Fibroblast of gingiva (primary cell): ENCODE results near the gene SGCA.

Source experiments
- DNase-seq: peaks from one replicate; pipeline ENCODE4 v3.0.0-alpha.2; 2011; ENCODE audit warnings: low read depth

Gene SGCA

DNA sequence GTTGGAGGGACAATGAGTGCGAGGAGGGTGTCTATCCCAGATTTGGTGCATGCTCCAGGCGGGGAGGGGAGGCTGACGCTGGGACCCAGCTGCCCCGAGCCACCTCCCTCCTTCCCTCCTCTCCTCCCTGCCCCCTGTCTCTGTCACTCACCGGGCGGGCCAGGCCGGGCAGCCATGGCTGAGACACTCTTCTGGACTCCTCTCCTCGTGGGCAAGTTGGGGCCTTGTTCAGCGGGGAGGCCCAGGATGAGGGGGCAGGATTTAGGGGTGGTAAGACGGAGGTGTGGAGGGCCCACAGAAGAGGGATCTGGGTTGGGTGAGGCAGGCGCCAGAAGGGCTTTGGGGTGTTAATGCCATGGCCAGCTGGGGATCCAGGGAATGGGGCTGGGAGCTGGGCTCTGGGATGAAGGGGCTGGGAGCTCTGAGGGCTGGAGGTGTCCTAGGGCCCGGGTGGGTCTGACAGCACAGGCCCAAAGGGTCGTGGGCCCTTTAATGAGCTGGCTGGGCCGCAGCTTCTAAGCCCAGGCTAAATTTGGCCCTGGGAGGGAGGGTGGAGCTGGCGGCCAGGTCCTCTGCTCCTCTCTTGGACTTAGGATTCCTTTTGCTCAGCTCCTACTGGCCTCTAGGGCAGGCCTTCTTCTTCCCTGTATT, at the start of gene SGCA:
SGCA (plus strand) TSS at position 139 of the 651 bp plus-strand sequence; CDS start at position 175, 36 bp downstream.
- DNase-seq = no peak

DNA sequence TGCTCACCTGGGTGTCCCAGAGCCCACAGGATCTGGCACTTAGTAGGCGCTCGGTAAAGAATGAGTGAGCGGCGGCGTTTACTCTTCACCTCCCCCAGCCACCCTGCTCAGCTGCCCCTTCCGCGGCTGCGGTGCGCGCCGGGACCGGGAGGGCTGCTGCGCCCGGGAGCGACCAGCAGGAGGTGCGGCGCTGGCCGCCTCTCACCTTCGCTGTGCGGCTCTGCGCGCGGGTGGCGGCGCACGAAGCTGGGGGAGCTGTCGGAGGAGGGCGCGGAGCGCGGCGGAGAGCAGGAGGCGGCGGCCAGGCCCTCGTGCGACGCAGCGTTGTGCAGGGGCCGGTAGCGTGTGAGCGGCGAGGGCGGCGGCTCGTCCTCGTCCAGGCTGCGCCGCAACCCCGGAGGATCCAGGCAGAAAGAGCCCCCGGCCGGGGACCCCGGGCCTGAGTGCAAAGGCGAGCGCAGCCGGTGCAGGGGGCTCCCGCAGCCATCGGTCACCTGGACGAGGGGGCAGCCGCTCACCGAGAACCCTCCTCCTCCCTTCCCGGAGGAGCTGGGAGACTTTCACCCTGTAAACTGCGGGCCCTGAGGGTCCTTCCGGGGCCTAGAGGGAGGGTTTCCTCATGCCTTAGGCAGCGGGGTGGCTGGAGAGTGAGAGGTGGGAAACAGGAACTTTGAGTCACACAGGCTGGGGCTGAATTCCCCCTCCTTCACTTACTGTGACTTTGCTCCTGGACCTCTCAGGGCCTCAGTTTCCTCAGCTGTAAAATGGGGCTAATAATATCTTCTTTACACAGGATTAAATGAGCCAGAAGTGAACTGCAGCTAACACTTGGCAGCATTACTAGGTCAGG, 48.4 kb upstream of the SGCA start:
- peak; percentile 38 for DNase-seq

DNA sequence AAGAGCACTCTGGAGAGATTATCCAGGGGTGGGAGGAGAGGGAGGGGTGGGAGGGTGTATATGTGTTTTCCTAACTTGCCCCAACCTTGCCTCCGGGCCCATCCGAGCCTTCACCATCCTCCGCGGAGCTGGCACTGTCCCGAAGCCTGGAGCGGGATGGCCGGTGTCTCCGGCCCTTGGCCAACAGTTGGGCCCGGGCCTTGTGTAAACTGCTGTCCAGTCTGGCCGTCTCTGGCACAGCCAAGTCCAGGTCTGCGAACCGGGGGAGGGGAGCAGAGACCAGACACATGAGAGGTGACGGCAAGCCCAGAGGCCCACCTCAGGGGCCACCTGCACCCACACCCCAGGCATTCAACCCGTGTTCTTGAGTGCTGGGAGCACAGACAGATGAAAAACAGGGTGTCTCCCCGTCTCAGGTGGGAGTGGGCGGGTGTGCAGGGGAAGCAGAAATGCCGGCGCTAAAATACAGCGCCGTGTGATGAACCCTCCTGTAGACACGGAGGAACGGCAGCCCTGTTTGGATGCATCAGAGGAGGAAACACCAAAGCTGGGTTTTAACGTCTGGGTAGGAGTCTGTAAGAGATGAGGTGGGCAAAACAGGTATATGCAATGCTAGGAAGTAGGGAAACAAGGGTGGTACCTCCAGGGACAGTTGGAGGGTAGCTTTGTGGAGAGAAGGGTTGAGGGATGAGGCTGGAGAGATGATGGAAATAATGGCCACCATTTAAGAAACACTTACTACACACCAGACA, 47.6 kb upstream of the SGCA start:
- no peak for DNase-seq

DNA sequence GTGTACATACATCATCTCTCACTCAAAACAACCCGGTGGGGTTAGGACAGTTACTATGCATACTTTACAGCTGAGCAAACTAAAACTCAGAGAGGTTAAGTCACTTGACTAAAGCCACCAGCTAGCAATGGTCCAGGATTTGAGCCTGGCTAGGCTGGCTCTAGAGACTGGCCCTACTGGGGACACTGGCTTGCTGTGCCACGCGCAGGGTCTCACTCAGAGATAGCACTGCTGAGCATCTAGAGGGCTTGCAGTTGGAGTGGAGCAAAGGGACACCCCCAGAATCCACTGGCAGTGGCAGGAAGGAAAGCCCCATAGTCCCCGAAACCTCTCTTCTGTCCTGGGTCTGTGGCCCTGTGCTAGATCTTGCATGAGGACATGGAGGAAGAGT, 47.0 kb upstream of the SGCA start:
- DNase-seq = no peak

DNA sequence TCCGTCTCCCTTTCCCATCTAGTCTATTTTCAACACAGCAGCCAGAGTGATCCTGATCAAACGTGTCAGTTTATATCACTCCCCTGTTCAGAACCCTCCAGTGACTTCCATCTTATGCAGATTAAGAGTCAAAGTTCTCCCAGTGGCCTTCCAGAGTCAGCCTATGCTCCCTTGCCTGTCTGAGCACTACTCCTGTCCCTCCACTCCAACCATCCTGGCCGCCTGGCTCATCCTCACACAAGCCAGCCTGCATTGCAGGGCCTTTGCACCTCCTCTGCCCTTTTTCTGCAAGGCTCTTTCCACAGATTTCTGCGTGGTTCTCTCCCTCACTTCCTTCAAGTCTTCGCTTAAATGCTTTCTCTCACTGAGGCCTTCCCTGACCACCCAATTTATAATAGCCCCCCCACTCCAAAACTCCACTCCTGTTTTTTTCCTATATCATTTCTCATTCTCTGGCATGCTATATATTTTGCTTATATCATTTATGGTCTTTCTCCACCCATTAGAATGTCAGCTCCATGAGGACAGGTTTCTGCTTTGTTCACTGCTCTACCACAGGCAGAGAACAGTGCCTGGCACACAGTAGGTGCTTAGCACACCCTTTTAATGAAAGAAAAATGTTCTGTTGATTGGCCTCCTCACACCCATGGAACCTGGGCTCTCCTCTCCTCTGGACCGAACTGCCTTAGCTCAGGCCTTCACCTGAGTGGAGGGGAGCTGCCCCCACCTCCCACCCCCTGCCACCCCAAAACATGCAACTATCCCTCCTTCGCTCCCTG, 45.1 kb upstream of the SGCA start:
- DNase-seq = no peak

DNA sequence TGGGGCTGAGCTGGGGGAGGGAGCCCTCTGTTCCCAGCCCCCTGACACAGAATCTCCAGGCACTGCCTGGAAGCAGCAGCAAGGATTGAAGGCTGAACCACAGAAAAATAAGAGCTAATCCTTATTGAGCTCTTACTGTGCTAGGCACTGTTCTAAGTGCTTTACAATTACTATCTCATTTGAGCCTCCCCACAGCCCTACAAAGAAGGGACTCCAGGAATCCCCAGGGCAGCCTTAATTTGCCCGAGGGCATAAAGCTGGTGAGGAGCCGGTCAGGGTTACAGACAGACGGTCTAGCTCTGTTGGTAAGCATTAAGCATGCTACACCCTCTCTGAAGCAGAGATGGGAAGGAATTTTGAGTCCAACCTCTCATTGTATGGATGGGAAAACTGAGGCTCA, 42.9 kb upstream of the SGCA start:
- no peak for DNase-seq

DNA sequence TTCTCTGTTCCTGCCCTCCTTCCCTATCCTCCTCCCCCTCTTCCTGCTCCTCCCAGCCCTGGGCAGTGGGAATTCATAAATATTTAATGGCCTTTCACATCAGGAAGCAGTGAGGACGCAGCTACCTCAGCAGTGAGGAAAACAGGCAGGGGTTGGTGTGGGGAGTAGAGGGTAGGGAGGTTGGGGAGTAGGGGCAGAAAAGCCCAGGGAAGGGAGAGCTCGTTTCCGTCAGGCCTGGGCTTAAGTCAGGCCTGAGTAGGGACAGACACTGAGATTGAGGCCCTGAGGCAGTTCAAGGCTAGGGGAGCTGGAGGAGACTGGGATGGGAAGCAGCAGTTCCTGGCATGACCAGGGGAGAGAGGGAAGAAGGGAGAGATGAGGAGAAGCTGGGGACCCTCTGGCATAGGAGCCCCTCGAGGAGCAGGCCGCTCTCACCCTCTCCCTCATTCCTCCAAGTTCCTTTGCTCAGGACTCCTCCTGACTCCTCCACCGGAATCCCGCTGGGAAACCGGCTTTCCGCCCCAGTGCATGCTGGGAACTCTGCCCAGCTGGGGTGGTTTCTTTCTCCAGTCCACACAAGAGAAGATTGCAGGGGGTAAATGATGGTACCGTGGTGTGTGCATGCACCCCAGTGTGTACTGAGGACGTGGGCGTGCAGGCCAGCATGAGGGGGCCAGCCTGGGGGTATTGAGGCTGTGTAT, 42.0 kb upstream of the SGCA start:
- no peak for DNase-seq

DNA sequence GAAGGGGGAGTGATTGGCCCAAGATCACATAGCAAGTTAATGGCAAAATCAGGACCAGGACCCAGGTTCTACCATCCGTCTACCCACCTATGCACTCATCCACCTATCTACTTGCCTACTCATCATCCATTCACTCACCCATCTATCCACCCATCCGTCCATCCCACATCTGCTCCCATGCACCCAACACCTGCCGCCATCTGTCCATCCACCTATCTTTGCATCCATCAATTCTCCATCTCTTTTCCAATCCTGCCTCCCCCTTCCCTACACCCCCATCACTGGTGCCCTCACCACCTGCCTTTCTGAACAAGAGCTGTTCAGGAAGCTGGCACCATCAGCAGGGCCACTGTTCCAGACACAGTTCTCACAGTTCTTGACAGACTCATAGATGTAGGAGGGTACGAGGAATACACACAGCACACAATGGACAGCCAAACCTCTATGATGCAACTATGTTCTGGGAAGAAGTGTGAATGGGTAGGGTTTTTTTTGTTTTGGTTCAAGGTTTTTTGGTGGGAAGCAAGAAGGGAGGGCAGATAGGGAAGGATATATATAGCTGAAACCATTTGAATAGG, 40.3 kb upstream of the SGCA start:
- no peak for DNase-seq

DNA sequence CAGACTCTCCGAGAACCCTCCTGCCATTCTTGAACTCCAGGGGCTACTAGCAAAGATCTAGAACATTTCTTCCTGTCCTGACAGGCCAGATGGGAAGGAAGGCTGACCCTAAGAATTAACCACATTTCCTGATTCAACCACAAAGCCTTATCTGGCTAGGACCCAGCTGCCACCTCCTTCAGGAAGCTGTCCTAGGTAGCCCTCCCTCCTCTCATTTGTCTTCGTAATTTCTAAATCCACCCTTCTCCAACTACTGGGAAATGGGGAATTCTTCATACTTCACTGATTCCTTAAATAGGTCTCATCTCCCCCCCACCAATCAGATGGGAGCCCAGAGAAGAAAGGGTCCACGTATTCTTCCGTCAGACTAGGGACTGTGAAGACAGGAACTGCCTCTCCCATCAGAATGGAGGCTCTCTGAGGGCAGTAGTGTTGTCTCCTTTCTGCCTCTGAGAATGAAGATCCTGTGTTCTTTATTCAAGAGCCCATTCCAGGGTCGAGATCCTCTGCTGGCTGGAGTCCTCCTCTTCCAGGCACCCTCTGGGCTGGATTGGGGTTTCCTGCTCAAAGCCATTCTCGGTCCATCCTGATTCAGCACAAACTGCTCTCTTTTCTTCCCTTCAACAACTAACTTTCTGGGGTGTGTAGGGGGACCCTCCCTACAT, 38.0 kb upstream of the SGCA start:
- no peak for DNase-seq

DNA sequence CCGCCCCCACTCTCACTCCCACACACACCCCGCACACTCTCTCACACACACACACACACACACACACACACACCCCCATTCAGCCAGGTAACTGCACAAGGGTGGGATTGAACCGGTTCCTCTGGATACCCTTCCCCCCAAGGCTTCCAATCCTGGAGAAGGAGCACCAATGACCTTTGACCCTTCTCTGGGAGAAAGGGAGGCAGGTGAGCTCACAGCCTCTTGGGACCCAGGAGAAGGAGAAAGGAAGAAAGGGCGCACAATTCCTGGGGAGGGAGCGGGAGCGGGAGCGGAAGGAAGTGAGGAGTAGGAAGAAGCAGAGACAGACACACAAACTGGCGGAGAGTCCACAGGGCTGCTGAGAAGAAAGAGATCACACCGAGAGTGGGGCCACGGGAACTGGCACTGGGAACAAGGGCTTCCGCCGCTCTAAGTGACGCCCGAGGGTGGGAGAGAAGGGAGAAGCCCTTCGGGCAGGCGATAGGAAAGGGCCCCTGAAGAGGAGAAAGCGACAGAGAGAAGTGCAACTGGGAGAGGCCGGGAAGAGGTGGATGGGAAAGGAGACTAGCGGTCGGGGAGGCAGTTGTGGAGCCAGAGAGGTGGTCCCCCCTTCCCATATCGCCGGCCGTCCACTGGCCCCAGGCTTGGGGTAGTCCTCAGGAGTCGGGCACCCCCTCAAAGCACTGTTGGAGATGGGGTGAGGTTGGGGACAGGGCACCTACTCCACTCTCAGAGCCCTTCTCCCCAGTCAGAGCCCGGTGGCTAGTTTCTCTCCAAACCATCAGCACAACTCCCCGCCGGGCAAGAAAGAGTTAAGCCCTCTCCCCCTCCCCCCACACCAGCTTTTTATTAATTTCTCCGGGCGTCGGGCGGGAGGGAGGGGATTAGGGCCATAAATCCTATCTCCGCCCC, 37.1 kb upstream of the SGCA start:
- DNase-seq = no peak

DNA sequence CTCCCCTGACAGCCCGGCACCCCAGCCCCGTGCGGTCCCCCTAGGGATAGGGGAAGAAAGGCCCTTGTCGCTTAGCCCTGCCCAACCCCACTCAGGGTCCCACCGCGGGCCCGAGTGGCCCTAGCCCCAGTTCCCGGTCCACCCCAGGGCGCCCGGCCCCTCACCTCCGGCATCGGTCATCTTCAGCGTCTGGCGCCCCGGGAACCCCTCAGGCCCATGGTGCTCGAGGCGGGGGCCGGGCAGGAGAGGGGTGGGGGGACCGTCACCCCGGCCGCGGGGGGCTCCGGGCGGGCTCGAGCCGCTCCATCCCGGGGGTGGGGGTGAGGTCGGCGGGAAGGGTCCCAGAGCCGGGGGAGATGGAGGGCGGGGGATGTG, 36.5 kb upstream of the SGCA start:
- DNase-seq = no peak

DNA sequence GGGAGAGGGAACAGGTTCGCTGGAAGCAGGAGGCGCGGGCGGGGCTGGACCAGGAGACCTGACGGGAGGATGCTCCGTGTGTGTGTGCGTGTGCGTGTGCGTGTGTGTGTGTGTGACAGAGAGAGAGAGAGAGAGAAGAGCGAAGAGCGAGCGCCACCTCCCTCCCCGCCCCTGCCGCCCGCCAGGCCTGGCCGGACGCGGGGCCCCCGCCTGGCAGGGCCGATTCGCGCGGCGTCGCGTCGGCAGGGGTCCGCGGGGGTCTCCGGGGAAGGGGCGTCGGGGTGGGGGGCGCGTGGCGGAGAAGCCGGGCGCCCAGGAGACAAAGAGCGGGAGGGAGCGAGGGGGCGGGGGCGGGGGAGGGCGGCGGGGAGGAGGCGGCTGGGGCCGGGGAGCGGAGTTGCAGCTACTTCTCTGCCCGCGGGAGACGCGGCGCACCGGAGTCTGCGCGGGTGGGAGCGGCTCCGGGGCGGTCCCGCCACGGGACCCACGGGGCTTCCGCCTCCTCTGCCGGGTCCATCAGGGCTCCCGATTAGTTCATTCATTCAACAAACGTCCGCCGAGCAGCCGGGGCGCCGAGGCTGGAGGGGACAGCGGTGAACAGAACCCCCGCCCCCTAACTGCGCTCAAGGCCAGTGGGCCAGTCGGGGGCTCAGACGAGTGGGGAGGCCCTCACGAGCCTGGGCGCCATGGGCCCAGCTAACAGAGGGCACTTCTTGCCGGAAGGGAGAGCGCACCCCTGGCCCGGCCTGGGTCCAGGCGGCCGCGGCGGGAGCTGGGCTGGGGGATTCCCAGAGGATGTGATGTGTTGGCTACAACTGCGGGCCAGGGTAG, 35.9 kb upstream of the SGCA start, which contains the start of gene SAMD14:
SAMD14 (minus strand) TSS at position 433 of the 831 bp plus-strand sequence. CDS start 5,201 bp downstream, outside the sequence.
- peak; percentile 62 for DNase-seq

DNA sequence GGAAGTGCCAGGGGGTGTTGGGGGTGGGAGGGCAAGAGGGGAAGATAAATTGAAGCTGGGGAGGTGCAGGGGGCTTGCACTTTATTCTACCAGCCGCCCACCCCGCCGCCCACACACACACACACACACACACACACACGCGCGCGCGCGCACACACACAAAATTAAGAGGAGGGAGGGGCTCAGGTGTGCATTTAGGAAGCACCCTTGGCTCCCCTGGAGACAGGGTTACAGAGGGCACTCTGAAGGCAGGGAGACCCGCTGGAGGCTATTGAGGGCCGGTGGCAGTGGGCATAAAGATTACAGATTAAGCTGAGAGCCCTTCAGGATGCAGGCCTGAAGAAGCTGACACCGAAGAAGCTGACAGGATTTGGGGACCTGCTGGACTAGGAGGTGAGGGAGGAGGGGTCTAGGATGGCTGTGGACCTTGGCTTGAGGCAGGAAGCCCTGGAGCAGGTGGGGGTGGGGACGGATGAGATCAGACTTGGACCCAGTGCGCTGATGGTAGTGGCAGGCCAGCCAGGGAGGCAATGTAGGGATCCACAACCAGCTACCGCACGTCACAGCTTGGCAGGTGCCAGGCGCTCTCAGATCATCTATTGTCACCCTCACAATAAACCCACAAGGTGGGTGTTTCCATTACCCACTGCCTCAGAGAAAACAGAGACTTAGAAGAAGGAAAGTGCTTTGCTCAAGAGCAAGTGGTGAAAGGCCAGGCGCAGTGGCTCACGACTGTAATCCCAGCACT, 35.1 kb upstream of the SGCA start:
- DNase-seq = no peak

DNA sequence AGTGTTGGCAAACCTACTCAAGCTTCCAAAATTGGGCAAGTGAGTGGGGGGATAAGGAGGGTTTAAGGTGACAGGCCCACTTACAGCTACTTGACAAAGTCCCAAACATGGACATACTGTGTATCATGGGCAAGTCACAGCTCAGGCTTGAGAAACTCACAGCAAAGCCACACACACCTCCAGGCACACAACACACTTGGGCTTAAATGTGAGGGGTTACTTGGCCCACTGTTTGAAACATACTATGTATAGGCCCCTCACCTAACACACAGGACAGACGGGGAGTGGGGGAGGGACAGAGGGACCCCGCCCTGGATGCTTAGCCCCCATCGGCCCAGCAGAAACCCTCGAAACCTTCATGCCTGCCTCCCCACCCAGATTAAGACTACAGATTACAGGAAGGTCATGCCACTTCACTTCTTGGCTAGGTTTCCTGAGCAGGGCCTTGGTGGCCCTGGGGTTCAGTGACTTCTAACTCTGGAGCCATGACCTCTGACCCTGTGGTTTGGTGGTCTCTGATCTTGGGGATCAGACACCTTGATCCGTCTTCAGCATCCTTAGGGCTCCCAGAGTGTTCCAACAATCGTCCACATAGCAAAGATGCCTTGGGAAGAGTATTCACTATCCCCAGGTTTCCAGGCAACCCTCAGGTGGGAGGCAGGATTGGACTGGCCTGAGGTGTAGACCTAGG, 33.6 kb upstream of the SGCA start:
- no peak for DNase-seq

DNA sequence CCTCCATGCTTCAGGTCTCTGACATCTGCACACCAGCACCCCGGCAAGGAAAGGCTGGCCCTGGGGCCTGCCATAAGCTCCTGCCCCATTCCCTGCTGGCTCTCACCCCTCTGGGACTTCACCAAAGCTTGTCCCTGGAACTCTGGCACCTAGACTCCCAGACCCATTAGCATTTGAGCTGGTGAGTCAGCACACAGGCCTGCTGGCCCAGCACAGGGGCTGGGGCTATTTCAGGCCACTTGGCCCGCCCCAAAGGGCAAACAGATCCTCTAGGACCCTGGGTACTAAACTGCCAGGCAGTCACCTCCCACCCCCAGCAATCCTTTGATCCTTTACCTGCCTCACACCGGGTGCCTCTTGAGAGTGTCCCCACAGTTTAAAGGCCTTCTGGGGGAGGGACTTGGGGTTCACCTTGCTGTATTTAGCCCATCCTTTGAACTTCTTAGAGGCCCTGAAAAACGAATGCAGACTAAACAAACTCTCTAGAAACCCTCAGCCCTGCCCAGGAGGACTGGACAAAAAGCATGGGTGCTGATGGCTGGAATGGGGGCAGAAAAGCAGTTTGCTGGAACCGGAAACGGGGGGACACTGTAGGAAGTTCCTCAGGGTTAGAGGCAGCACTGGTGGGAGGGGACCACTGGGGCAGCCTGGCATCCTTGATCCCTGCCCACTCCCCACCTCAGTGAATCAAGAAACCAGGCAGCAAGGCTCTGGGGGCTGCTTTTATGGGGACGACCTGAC, 32.6 kb upstream of the SGCA start:
- peak; percentile 53 for DNase-seq

DNA sequence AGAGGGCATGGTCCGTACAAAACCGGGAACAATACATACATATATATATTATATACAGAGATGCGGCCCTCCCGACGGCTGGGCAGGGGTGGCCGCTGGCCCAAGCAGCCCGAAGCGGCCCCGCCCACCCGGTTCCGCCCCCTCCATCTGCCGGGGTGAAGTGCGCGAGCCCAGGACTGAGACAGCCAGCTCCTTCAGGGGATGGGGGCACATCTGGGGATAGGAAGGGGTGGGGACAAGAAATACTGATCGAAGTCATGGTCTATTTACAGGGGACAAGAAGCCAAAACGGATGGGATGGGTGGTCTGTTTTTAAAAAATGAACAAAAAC, 32.1 kb upstream of the SGCA start:
- DNase-seq = no peak
